PFSK-1 (cell line): Measurements from ENCODE around the gene RAB3GAP2.

Experiments used
- FOXP2 ChIP-seq: optimal IDR thresholded peaks from 2 replicates; pipeline ENCODE3; 2011; ENCODE audit warnings: borderline replicate concordance, control low read depth, inconsistent platforms; ENCODE audit not compliant: insufficient read depth; ENCODE audit errors: extremely low read length, extremely low read depth
- POLR2AphosphoS5 ChIP-seq: IDR thresholded peaks from 2 replicates; pipeline ENCODE4 v1.6.1; 2012; ENCODE audit warnings: low read depth, mild to moderate bottlenecking, control low read depth, low read length, moderate library complexity
- REST ChIP-seq, 2 experiments: IDR thresholded peaks; 2 replicates each; pipeline versions ENCODE4 v1.6.1 to v1.8.0; 2011 to 2012; ENCODE audit warnings: low read depth in 2 of 2, low read length in 2 of 2, control low read depth in 1 of 2, inconsistent platforms in 1 of 2, mild to moderate bottlenecking in 1 of 2, moderate library complexity in 1 of 2; ENCODE audit not compliant: insufficient read depth in 1 of 2
- SIN3A ChIP-seq: IDR thresholded peaks from 2 replicates; pipeline ENCODE4 v1.6.1; 2012; ENCODE audit warnings: mild to moderate bottlenecking, low read length, moderate library complexity, borderline replicate concordance; ENCODE audit not compliant: insufficient read depth
- TAF1 ChIP-seq: IDR thresholded peaks from 2 replicates; pipeline ENCODE4 v1.6.1; 2012; ENCODE audit warnings: low read length, control low read depth, borderline replicate concordance; ENCODE audit not compliant: insufficient read depth

Gene RAB3GAP2

GRCh38 chr1:220137019-220137786, 135.1 kb downstream of the RAB3GAP2 start:
- TF ChIP-seq FOXP2 (no peak), TAF1 (no peak), SIN3A (no peak), POLR2AphosphoS5 (no peak), REST (IDR thresholded peaks at IDR 0.05; ENCODE audit: insufficient read depth in 1 of 2, low read depth in 2 of 2, low read length in 2 of 2) (no peak)

DNA sequence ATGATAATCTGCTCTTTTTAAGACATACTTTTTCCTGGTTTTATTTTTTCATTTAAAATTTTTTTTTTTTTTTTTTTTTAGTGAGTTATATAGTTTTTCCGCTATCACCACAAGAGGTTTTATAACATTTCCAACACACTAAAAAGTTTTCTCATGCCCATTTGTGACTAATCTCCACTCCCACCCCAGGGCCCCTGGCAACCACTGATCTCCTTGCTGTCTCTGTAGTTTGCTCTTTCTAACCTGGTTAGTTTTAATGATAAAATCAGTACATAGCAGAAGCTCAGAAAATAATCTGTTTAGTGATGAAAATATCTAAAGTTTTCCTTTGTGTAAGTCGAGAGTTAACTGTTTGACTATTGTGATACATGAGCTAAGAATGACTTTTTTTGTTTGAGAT, 136.5 kb downstream of the RAB3GAP2 start:
- TF ChIP-seq SIN3A (no peak), TAF1 (no peak), POLR2AphosphoS5 (no peak), FOXP2 (no peak), REST (IDR thresholded peaks at IDR 0.05; ENCODE audit: insufficient read depth in 1 of 2, low read depth in 2 of 2, low read length in 2 of 2) (no peak)

DNA sequence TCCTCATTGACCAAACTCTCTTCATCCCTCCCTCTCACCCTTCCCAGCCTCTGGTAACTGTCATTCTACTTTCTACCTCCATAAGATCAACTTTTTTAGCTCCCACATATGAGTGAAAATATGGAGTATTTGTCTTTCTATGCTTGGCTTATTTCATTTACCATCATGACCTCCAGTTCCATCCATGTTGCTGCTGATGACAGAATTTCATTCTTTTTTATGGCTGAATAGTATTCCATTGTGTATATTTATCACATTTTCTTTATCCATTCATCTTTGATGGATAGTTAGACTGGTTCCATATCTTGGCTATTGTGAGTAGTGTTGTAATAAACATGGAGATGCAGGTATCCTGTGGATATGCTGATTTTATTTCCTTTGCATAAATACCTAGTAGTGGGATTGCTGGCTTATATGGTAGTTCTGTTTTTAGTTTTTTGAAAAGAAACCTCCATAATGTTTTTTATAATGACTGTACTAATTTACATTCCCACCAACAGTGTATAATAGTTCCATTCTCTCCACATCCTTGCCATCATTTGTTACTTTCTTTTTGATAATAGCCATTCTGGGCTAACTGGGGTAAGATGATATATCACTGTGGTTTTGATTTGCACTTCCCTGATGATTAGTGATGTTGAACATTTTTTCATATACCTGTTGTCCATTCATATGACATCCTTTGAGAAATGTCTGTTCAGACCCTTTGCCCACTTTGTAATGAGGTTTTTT, 142.6 kb downstream of the RAB3GAP2 start:
- no peak for TF ChIP-seq FOXP2
- no peak for TF ChIP-seq TAF1
- TF ChIP-seq REST (IDR thresholded peaks at IDR 0.05; ENCODE audit: insufficient read depth in 1 of 2, low read depth in 2 of 2, low read length in 2 of 2) = no peak
- TF ChIP-seq SIN3A = no peak
- TF ChIP-seq POLR2AphosphoS5 = no peak

DNA sequence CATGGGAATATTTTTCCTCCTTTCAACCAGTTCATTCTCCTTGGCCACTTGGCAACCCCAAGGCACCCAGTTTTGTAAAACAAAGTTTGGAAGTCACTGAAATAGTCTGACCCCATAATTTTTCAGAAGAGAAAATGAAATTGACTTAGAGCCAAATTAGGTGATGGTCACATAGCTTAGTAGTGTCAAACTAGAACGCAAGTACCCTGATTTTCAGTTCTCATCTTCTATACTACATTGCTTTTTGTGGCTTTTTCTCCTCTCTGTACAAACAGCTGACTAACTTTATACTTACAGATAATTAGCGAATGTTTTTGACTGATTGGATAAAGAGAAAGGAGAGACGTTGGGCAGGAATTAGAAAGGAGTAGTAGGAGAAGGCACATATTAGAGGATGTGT, 145.2 kb downstream of the RAB3GAP2 start:
- TF ChIP-seq TAF1 (no peak), REST (IDR thresholded peaks at IDR 0.05; ENCODE audit: insufficient read depth in 1 of 2, low read depth in 2 of 2, low read length in 2 of 2) (no peak), FOXP2 (no peak), POLR2AphosphoS5 (no peak), SIN3A (no peak)

DNA sequence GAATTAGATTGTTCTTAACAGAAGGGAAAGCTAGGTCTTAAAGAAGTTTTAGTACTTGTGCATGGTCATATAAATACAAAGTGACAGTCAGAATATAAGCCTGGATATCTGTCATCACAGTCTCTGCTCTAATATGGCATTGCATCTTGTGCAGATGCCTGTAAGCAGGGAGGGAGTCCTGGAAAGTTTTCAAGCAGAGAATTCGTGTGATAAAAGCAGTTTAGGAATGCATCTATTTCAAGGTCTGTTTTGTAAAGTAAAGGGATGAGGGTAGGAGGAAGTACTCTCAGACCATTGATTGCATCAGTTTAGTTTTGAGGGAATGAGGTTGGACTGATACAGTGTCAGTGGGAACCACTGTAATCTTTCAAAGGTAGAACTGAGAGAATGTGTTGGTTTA, 147.7 kb downstream of the RAB3GAP2 start:
- TF ChIP-seq TAF1 (no peak), SIN3A (no peak), POLR2AphosphoS5 (no peak), REST (IDR thresholded peaks at IDR 0.05; ENCODE audit: insufficient read depth in 1 of 2, low read depth in 2 of 2, low read length in 2 of 2) (no peak), FOXP2 (no peak)
